Nucleus accumbens (tissue), 56 donors: ENCODE results near the gene TNK2.

Experiments used
- DNase-seq, 56 donors: peaks; one replicate each; lab custom pipeline; 2025; lab: John Stamatoyannopoulos, UW

The TNK2 gene

DNA sequence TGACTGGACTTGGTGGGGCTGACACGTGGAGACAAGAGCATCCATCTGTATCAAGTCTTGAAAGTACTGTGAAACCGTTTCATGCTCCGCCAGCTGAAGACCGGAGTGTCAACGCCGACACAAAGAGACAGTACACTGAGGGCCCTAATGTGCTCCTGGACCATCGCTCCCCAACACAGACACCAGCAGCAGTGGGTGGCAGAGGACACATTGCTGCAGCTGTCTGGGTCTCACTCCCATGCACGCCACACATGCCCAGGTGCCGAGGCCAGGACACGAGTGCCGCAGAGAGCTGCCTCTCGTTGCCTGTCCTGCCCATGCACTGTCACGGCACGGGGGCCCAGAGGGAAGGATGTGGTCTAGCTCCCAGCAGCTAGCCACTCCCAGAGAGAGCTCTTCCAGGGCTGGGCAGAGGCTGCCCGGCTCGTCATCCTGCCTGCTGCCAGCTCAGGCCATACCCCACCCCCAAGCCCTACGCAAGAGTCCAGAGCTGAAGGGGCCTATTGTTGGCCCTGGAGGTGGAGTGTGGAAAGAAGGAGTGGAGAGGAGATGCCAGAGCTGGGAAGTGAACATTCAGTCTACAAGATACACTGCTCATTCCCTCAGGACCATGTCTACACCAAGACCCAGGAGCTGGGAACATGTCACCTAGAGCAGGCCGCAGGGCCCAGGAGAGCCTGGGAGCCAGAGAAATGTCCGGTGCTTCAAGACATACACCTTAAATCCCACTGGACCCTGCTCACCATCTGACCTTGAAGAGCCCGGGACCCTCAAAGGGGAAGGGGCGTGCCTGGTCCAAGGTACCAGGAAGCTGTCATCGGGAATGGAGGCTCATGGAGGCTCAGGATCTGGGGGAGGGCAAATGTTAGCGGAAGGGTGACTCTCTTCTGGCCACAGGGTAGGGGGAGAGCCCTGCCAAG, 7.7 kb downstream of the TNK2 start:
- peak in 55 of 56 donors; percentile 39 to 96 (median 86) for DNase-seq

DNA sequence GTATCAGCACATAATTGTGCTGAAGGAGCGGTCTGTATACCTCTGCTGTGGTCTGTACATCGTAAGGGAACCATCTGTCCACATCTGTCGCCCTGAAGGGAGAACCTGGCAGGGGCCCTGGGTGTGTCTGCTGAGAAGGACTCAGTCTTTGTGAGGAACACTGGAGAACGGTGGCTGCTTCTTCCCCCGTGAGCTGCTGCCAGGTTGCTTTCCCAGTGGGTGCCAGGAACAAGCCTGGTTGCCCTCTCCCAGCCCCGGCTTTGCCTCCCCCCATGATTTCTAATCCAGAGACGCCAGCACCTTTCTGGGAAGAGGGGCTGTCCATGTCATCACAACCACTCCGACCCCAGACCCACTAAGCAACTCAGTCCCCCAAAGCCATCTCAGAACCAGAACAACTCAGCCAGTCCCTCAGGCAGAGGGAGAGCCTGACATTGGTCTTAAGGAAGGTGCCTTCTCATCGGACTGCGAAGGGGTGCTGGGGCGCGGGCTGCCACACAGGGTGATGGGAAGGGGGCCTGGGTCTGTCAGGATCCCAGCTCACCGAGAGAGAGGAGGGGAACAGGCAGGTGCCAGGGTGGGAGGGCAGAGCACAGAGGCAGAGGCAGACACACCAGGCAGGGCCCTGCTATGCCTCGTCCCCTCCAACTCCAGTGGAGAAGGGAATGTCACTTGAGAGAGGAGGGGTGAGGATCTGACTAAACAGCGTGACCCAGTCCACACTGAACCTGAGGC, 8.5 kb downstream of the TNK2 start:
- DNase-seq = peak in 1 of 56 donors; percentile 59

DNA sequence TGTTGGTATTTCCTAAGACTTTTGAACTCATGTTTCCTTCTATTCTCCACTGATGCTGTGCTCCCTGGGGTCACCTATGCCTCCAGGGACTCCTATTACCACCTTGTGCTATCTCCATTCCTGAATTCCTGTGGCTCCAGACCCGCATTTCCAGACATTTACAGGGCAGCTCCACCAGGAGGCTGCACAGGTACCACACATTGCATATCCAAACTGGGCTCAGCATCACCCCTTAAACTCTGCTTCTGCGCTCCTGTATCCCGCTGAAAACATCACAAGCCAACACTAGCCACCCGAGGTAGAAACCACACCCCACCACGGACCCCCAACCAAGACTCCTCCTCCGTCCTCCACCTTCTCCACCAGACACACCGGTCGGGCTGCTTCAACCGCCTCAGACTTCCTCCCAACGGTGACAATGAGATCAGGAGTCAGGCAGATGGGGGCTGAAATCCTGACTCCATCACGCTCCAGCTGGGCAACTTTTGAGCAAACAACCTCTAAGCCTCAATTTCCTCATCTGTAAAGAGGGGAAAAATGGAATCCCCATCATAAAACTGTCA, 10.4 kb downstream of the TNK2 start:
- no peak for DNase-seq

DNA sequence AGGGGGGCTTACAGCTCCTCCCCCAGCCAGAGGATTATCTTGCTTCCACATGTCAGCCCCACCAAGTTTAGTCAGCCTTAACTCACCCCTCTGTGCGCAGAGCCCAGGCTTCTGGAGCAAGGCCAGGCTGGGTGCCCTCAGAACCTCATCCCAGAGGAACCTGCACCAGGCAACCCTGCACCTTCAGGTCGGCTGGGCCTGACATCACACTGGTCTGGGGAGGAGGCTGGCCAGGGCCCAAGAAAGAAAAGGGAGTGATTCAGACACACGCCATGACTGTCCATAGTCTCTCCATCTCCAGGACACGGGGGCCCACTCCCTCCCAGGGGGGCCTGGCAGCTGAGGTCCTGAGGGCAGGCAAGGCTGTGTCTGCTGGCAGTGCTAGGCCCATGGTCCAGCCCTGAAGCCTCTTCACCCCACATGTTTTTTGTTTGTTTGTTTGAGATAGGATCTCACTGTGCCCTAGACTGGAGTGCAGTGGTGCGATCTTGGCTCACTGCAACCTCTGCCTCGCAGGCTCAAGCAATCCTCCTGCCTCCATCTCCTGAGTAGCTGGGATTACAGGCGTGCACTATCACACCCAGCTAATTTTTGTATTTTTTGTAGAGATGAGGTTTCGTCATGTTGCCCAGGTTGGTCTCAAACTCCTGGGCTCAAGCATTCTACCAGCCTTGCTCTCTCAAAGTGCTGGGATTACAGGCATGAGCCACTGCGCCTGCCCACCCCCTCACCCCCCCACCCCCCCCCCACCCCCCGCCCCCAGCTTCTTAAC, 11.1 kb downstream of the TNK2 start:
- DNase-seq = peak in 12 of 56 donors; percentile 21 to 64 (median 48)

DNA sequence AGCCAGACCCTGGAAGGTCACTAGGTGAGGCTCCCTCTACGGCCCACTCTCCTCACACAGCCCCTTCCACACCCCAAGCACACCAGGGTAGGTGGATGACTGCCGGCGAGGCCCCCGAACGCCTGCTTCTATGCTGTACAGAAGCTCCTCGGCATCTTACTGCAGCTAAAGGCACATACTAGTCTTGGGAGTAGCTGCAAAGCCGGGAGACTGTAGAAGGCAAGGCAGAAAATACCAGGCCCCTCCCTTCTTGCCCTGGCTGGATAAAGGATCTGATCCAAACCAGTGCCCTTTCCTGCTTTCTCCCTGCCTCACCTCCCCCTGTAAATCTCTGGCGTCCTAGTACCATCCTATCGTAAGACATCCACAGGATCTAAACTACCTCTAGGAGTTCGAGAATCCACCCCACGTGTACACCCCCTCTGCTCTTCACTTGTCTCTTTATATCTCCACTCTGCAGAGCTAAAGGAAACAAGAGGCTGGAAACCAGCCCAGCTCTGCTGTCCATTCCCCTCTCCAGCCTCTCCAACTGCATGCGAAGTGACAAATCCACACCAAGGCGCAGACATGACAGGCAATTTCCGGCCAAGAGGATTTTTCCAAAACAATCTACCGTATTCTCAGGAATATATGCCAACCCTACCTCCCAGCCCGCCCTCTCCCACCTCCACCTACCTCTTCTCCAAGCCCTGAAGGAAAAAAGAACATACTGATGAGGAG, 11.8 kb downstream of the TNK2 start:
- peak in 43 of 56 donors; percentile 26 to 76 (median 58) for DNase-seq

DNA sequence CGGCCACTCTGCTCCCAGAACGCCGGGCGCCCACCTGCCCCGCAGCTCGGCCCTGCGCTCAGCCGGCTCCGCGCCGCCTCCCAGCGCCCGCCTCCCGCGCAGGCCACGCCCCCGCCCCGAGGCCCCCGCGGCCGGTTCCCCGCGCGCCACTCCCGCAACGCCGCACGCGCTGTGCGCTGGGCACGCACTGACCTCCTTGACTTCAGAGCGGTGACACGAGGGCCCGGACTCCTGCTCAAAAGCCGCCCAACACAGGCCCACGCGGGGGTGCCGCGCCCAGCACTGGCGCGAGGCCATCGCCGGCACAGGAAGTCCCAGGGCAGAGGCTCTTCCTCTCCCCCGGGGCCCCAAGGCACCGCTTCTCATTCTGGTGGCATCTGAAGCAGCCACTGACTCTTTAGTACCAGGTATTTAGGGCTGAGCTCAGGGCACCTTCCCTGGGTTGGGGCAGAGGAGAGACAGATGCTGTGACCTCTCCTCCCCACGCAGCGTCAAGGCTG, 12.4 kb downstream of the TNK2 start:
- peak in 41 of 56 donors; percentile 30 to 85 (median 59) for DNase-seq

DNA sequence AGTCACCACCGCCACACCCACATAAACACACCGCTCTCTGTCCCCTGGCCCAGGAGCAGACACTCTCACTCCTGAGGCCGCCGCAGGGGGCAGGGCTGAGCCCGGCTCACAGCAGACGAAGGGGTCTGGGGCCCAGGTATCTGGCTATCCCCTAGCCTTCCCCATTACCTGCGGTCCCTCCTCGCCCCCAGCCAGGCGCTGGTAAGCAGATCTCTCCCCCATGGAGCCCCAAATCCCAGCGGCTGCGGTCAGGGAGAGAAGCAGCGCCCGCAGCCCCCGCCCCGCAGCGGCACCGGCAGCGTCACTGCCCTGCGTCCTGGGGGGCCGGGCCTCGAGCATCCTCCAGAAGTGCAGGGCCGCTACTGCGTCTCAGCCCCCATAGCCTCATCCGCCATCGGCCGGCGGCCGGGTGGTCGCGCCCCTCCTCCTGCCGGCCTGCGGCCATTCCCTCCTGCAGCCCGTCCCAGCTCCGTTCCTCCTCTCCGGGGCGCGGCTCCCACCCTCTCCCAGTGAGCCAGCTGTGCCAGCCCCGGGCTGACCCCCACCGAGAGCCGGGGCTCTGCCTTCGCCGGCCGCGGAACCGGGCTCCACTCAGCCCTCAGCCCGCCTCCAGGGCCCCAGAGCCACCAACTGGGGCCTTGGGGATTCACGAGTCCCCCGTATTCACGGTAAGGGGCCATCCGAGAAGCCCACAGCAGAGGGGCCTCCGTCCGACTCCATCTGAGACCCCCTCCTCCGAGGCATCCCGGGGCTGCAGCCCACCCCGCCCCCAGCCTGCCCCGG, 13.1 kb downstream of the TNK2 start:
- peak in 42 of 56 donors; percentile 29 to 73 (median 60) for DNase-seq

DNA sequence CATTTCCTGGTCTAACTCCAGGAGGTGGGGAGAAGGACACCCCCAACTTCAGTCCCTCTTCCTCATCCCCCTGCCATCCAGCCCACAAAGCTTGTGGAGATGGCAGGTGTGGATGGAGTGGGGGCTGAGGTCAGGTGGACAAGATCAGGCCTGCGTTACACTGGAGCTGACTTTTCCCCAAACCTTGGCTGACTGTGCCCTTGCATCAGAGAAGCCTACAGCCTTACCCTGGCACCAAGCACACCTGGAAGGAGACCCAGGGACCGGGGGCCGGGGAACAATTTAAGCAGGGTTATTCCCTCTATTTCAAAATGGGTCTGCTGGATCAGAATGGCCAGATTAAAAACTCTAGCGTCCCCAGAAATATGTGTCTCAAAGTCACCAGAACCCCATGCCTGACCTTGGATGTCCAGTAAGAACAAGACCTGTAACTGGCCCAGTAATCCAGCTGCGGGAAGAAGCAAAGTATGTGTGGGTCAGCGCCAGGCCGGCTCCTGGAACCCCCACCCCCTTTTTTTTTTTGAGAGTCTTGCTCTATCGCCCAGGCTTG, 14.4 kb downstream of the TNK2 start:
- peak in 4 of 56 donors; percentile 48 to 57 (median 55) for DNase-seq

DNA sequence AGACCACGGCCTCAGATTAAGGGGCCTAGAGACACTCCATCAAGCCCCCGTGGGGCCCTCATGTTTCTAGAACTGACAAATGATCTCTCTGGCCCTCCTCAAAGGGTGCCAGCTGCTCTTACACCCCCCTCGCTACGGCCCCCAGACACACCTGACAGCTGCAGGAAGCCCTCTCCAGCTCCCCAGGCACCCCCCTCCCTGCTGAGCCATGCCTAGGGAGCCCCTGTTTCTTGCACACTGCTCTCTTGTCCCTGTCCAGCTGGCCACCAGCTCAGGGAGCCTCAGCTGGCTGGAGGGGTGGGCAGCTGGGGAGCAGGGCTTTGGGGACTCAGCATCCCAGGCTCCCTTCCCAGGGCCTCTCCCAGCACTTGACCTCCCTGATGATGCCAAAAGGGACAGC, 14.8 kb downstream of the TNK2 start:
- peak in 50 of 56 donors; percentile 40 to 94 (median 74) for DNase-seq

DNA sequence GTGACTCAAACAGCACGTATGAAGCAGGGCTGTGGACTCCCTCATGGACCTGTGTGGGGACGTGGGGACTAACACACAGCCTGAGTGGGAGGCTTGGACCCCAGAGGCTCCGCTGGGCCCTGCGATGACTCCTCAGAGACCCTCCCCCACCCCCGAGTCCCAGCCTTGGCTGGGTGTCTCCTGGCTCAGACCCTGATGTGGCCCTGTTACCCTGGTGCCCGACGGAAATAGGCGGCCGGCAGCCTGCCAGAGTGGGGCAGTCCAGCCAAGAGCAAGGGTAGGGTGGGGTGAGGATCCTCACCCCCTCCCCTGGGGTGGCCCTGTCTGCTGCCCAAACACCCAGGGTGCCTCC, 15.3 kb downstream of the TNK2 start:
- DNase-seq = peak in 44 of 56 donors; percentile 60 to 87 (median 78)

DNA sequence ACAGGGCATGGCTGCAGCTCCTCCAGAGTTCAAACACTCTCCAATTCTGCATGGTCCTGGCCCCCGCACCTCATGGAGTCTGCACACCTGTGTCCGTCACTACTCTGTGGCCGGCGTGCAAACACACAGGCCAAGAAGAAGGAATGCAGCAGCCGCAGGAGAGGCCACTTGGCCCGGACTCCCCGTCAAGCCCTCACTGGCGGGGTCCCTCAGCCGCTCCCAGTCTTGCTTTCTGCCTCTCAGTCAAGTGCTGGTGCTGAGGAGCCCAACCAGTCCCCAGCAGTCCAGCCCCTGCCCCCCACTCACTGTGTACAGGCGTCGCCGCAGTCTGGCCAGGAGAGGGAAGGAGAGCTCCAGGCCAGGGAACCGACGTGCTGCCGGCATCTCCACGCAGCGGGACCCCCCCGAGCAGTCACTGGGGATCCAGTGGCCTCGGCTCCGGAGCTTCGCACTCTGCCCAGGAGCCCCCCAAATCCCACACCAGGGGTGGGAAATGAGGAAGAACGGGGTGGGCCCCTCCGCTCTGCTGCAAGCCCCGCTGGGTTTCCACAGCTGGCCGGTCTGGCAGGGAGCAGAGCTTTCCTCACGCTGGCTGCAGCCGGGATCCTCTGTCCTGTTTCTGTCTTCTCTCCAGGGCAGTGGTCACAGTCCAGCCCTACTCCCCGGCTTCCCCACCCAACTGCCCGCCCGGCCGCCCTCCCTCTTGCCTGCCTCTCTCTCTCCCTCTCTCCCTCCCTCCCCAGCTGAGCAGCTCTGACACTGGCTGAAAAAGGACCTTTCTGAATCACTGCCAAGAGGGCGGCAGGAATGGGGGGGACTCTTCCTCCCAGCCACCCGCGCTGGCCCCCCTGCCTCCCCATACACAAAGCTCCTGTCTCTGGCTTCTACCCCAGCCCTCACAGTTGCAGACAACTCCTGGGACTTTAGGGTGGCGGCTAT, 16.0 kb downstream of the TNK2 start:
- DNase-seq = peak in 54 of 56 donors; percentile 39 to 95 (median 85)

DNA sequence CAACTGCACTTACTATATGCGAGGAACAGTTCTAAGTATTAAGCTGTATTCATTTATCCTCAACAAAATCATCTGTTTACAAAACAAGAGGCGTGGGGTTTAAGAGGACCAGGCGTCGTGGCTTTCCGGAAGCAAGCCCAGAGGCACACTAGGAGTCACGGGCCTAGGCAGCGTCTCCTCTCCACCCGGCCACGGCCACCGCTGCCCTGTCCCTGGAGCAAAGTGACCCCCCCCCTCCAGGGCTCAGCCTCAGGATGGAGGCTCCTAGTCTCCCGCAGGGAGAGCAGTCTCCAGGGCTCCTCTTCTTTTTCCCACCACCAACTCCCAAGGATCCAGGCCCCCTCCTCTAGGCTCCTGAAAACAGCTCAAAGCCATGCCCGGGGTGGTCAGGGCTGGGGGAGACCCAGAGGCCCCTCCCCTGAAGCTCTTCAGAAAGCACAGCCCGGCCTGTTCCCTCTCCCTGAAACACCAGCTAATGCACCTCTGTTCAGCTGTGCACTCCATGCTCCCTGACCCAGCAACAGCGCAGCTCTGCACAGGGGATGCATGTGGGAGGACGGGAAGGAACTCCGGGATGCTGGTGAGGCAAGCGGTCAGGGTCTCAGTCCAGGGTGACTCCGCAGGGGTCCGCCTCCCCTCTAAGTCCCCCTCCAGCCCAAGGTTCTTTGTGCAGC, 16.8 kb downstream of the TNK2 start:
- peak in 4 of 56 donors; percentile 15 to 32 (median 26) for DNase-seq

DNA sequence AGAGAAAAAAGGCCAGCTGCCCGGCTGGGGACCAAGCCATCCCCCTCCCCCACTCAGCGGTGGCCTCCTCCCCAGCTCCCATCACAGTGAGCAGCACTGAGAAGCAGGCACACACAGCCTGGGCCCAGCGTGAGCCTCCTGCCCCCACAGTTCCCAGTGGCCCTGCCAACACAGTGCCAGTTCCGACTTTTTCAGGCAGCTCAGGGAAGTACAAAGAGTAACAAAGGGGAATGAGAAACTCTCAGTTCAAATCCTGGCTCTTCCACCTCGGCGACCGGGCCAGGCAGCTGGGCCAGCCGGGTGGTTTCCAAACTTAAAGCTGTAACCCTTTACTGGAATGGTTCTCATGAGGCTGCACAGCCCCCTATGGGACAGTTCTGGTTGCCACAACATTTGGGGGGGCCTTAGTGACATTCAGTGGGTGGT, 18.5 kb downstream of the TNK2 start:
- DNase-seq = peak in 51 of 56 donors; percentile 18 to 87 (median 65)

DNA sequence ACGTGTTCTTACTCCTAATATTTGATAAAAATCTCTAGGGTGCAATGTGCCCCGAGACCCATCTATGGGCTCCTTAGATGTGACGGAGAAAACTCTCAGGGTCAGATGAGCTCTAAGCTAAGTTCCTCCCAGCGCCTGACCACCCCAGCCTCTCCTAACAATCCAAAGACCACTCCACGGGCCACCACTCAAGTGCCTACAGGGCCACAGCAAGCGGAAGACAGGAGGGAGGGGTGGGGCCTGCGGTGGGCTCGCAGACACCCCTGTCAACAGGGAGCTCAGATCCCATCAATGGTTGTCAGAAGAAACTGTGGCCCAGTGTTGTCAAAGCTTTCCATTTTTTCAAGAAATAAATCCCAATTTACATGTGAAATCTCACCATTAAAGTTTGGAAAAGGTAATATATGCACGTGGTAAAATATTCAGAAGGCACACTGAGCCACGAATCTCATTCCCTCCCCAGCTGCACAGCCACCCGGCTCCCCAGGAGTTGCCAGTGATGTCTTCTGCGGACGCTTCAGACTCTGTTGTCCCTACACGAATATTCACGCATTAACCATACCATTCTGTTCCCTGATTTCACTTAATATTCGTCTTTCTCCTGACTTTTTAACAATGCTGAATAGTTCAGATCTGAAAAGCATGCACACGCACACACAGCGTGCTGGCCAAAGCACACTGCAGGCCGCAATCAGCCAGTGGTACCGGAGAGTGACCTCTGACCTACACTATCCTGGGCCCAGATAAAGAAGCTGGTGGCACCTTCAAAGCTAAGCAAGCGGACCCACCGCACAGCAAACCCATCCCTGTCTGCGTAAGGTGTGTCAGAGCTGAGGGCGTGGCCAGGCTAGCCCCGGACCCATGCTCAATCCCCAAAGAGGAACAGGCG, 19.1 kb downstream of the TNK2 start:
- no peak for DNase-seq

DNA sequence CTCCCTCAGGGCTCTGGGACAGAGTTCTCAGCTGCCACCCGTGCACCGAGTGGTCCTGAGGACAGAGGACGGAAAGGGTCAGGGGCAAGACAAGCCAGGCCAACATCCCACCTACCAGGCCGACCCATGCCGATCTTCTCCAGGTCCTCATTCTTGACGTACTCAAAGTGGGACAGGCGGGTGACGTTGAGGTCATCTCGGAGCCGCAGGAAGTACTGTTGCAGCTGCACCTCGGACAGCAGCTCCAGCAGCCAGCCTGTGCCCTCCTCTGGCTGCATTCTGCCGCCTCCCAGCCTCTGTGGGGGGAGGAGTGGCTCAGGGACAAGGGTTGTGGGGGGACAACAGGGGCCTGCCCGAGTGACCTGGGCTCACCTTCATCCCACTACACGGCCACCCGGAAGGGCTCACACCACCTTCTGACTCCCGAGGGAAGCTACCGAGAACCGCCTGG, 20.0 kb downstream of the TNK2 start:
- no peak for DNase-seq
